VCaP (cell line): Measurements from ENCODE around the gene PLN.

Experiments
- H3K27ac ChIP-seq: fragments of 450-650 bp; 2 replicates; pipeline ENCODE4 v1.5.1; 2017
- CTCF ChIP-seq: fragments of 450-650 bp; conservative IDR thresholded peaks from 2 replicates; pipeline ENCODE4 v1.5.1; 2017; ENCODE audit warnings: mild to moderate bottlenecking, moderate library complexity

PLN gene

GRCh38 chr6:118606268-118606667 is 58.2 kb downstream of the PLN start:
- no peak for TF ChIP-seq CTCF
- no peak overlapping the region for H3K27ac ChIP-seq

- TF ChIP-seq CTCF = no peak
- no peak overlapping the region for H3K27ac ChIP-seq
These were observed 58.8 kb downstream of the PLN start for GRCh38 chr6:118606858-118607257.
